GM18507 (cell line): ENCODE results near the gene RERE.
"Not testable (repeated sequence)": the region's sequence is repeated elsewhere in the genome, so short reads cannot be mapped to it uniquely, and the experiment has no call there.

ENCODE experiments used
- DNase-seq: peaks from one replicate; pipeline ENCODE4 v3.0.0; 2011; ENCODE audit warnings: low read depth; ENCODE audit not compliant: insufficient read length; ENCODE audit errors: extremely low spot score
- FAIRE-seq: peaks from 2 replicates; lab custom pipeline; 2011; peaks lifted over from hg19 to GRCh38; lab: Jason Lieb, UNC

RERE gene

GRCh38 chr1:8519167-8519566 is 298.3 kb downstream of the RERE start:
- DNase-seq (no peak), FAIRE-seq (no peak)

- DNase-seq (no peak), FAIRE-seq (no peak)
These were observed 299.0 kb downstream of the RERE start for GRCh38 chr1:8518490-8518801.

GRCh38 chr1:8517661-8518489 is 299.6 kb downstream of the RERE start:
- FAIRE-seq, result no peak
- no peak for DNase-seq

GRCh38 chr1:8516793-8517556 is 300.5 kb downstream of the RERE start:
- FAIRE-seq (no peak), DNase-seq (no peak)

GRCh38 chr1:8516278-8516777 is 301.1 kb downstream of the RERE start:
- FAIRE-seq (no peak), DNase-seq (no peak)

GRCh38 chr1:8512504-8512903 is 304.9 kb downstream of the RERE start:
- FAIRE-seq (no peak), DNase-seq (no peak)

- FAIRE-seq (peak; percentile 77), DNase-seq (no peak)
These were observed 307.2 kb downstream of the RERE start for GRCh38 chr1:8510041-8510823.

- DNase-seq (no peak), FAIRE-seq (no peak)
These were observed 307.9 kb downstream of the RERE start for GRCh38 chr1:8509579-8509978.

GRCh38 chr1:8506995-8507615 is 310.3 kb downstream of the RERE start:
- no peak for FAIRE-seq
- no peak for DNase-seq

GRCh38 chr1:8506456-8506855 is 311.0 kb downstream of the RERE start:
- no peak for FAIRE-seq
- no peak for DNase-seq

- no peak for DNase-seq
- no peak for FAIRE-seq
These were observed 313.6 kb downstream of the RERE start for GRCh38 chr1:8503842-8504241.

GRCh38 chr1:8502949-8503348 is 314.5 kb downstream of the RERE start:
- DNase-seq, FAIRE-seq: not testable (repeated sequence)

GRCh38 chr1:8497210-8497819 is 320.1 kb downstream of the RERE start:
- FAIRE-seq (peak; percentile 48), DNase-seq (no peak)

GRCh38 chr1:8496473-8496872 is 321.0 kb downstream of the RERE start:
- peak; percentile 79 for FAIRE-seq
- DNase-seq, result no peak

GRCh38 chr1:8495928-8496401 is 321.5 kb downstream of the RERE start:
- peak; percentile 55 for FAIRE-seq

GRCh38 chr1:8494681-8495080 is 322.8 kb downstream of the RERE start:
- FAIRE-seq, result no peak
- DNase-seq, result no peak

More at GRCh38 chr1:8495928-8496401, 321.5 kb downstream of the RERE start:
- DNase-seq, result no peak

- DNase-seq (no peak), FAIRE-seq (no peak)
These were observed 323.4 kb downstream of the RERE start for GRCh38 chr1:8493916-8494540.

- DNase-seq (no peak), FAIRE-seq (peak; percentile 15)
These were observed 330.2 kb downstream of the RERE start for GRCh38 chr1:8487249-8487648.

GRCh38 chr1:8486047-8486446 is 331.4 kb downstream of the RERE start:
- DNase-seq (no peak), FAIRE-seq (no peak)
